ENCODE results near the gene RFPL1. TPM values are rescaled to one million over a fixed set of nuclear protein-coding genes. Genes with fewer than 3 reads are reported as not detected.
"Not testable (repeated sequence)": the region's sequence is repeated elsewhere in the genome, so short reads cannot be mapped to it uniquely, and the experiment has no call there.

RFPL1 gene
- total RNA-seq, result not detected

- H3K9me3 ChIP-seq; DNase-seq; H3K27me3 ChIP-seq; H3K36me3 ChIP-seq; H3K27ac ChIP-seq; H3K4me1 ChIP-seq; intact Hi-C loops (cut with DNase I); H3K4me3 ChIP-seq (replicated peaks in 1 of 3): not testable (repeated sequence)
- 96 to 98% methylated on average over 10 of the region's 10 CpGs for WGBS, 2 donors
These were observed at the start of gene RFPL1 for GRCh38 chr22:29438283-29438682. Gene RFPL1 (plus strand): TSS chr22:29438583.

- Histone ChIP-seq H3K4me3 (replicated peaks in 1 of 3) (peak overlapping the region; percentile 29 to 75 (median 29)), H3K27me3 (no peaks in the 10 kb centered on the region), H3K9me3 (no peaks in the 10 kb centered on the region), H3K36me3 (no peaks in the 10 kb centered on the region), H3K27ac (peak overlapping the region; percentile 55 to 63 (median 60)), H3K4me1 (peaks cover 24 to 38% of the 10 kb centered on the region in 2 donors)
- TF ChIP-seq POLR2A (IDR thresholded peaks at IDR 0.05) (no peak), CTCF (IDR thresholded peaks at IDR 0.05) (no peak)
- 22 to 26% methylated on average over 9 of the region's 9 CpGs for WGBS, 2 donors
- DNase-seq, result peak in 1 of 2 donors; percentile 11
- intact Hi-C loops (cut with DNase I), result loop anchor here (10.0 kb wide), 1 partner anchor 74 kb away; the partner anchor contains the start of gene RASL10A
These were observed 49.7 kb upstream of the RFPL1 start for GRCh38 chr22:29388759-29389090.

GRCh38 chr22:29390270-29390669 is 48.1 kb upstream of the RFPL1 start:
- Histone ChIP-seq H3K27me3 (no peaks in the 10 kb centered on the region), H3K9me3 (no peaks in the 10 kb centered on the region), H3K36me3 (no peaks in the 10 kb centered on the region), H3K4me1 (peaks cover 22 to 36% of the 10 kb centered on the region in 2 donors), H3K27ac (no peak overlapping the region), H3K4me3 (replicated peaks in 1 of 3) (no peak overlapping the region)
- WGBS, 2 donors, result 94% methylated on average over 6 of the region's 6 CpGs
- DNase-seq, result no peak
- intact Hi-C loops (cut with DNase I), result no loop called here
- TF ChIP-seq CTCF (IDR thresholded peaks at IDR 0.05) (no peak), POLR2A (IDR thresholded peaks at IDR 0.05) (no peak)

- Histone ChIP-seq H3K36me3 (no peaks in the 10 kb centered on the region), H3K4me1 (peaks cover 13 to 25% of the 10 kb centered on the region in 2 donors), H3K27ac (no peak overlapping the region), H3K27me3 (no peaks in the 10 kb centered on the region), H3K4me3 (replicated peaks in 1 of 3) (no peak overlapping the region), H3K9me3 (no peaks in the 10 kb centered on the region)
- intact Hi-C loops (cut with DNase I), result no loop called here
- 79 to 80% methylated on average over 8 of the region's 8 CpGs for WGBS, 2 donors
- DNase-seq, result no peak
- TF ChIP-seq POLR2A (IDR thresholded peaks at IDR 0.05) (no peak), CTCF (IDR thresholded peaks at IDR 0.05) (no peak)
These were observed 46.8 kb upstream of the RFPL1 start for GRCh38 chr22:29391546-29391945.

GRCh38 chr22:29393019-29393608 is 45.3 kb upstream of the RFPL1 start:
- Histone ChIP-seq H3K36me3 (no peaks in the 10 kb centered on the region), H3K9me3 (no peaks in the 10 kb centered on the region), H3K4me3 (replicated peaks in 1 of 3) (no peak overlapping the region), H3K4me1 (peaks cover 0 to 13% of the 10 kb centered on the region in 2 donors), H3K27me3 (no peaks in the 10 kb centered on the region), H3K27ac (no peak overlapping the region)
- TF ChIP-seq CTCF (IDR thresholded peaks at IDR 0.05) (no peak), POLR2A (IDR thresholded peaks at IDR 0.05) (no peak)
- 79 to 93% methylated on average over 2 of the region's 2 CpGs for WGBS, 2 donors
- intact Hi-C loops (cut with DNase I), result no loop called here
- DNase-seq, result no peak

All from thyroid gland (tissue), 4 donors.